H9 (cell line): ENCODE data around the gene RPS27L. TPM values are rescaled to one million over a fixed set of nuclear protein-coding genes. Genes with fewer than 3 reads are reported as not detected.
"Not testable (repeated sequence)": the region's sequence is repeated elsewhere in the genome, so short reads cannot be mapped to it uniquely, and the experiment has no call there.

Source experiments
- DNase-seq: peaks from one replicate; pipeline ENCODE4 v3.0.0-alpha.2; 2017
- H2AFZ ChIP-seq: one replicate; pipeline ENCODE4 v1.6.1; 2013; ENCODE audit warnings: mild to moderate bottlenecking, low read length, control low read depth, moderate library complexity
- H2AK5ac ChIP-seq: 2 replicates; pipeline ENCODE4 v1.6.1; 2013; ENCODE audit warnings: low read length, control low read depth, mixed read lengths; ENCODE audit not compliant: insufficient read length
- H2BK120ac ChIP-seq: one replicate; pipeline ENCODE4 v1.6.1; 2013; ENCODE audit warnings: low read depth, mild to moderate bottlenecking, low read length, control low read depth, inconsistent platforms; ENCODE audit not compliant: poor library complexity, severe bottlenecking
- H2BK12ac ChIP-seq: 2 replicates; pipeline ENCODE4 v1.6.1; 2013; ENCODE audit warnings: low read length, control low read depth, mixed read lengths, low read depth; ENCODE audit not compliant: insufficient read length
- H2BK15ac ChIP-seq: 2 replicates; pipeline ENCODE4 v1.6.1; 2013; ENCODE audit warnings: low read depth, low read length, control low read depth
- H2BK20ac ChIP-seq: one replicate; pipeline ENCODE4 v1.6.1; 2013; ENCODE audit warnings: low read depth, mild to moderate bottlenecking, low read length, control low read depth, inconsistent platforms; ENCODE audit not compliant: poor library complexity, severe bottlenecking
- H2BK5ac ChIP-seq: 2 replicates; pipeline ENCODE4 v1.6.1; 2013; ENCODE audit warnings: low read length, control low read depth, mixed read lengths; ENCODE audit not compliant: insufficient read length
- H3K14ac ChIP-seq: 2 replicates; pipeline ENCODE4 v1.6.1; 2013; ENCODE audit warnings: low read length, control low read depth; ENCODE audit not compliant: insufficient read depth
- H3K18ac ChIP-seq: 2 replicates; pipeline ENCODE4 v1.6.1; 2013; ENCODE audit warnings: low read depth, mild to moderate bottlenecking, mixed read lengths, low read length, control low read depth; ENCODE audit not compliant: insufficient read length
- H3K23ac ChIP-seq: 2 replicates; pipeline ENCODE4 v1.6.1; 2013; ENCODE audit warnings: low read length, control low read depth, mixed read lengths, low read depth; ENCODE audit not compliant: insufficient read length
- H3K23me2 ChIP-seq: 2 replicates; pipeline ENCODE4 v1.6.1; 2013; ENCODE audit warnings: low read depth, mild to moderate bottlenecking, mixed read lengths, low read length, control low read depth; ENCODE audit not compliant: insufficient read length, poor library complexity, severe bottlenecking
- H3K27ac ChIP-seq: 2 replicates; pipeline ENCODE4 v1.5.1; 2013; ENCODE audit warnings: low read length, control low read depth, mixed read lengths, low read depth; ENCODE audit not compliant: insufficient read length
- H3K27me3 ChIP-seq: 2 replicates; pipeline ENCODE4 v1.6.1; 2013; ENCODE audit warnings: low read length, control low read depth, inconsistent platforms; ENCODE audit not compliant: insufficient read depth
- H3K4ac ChIP-seq: 2 replicates; pipeline ENCODE4 v1.6.1; 2013; ENCODE audit warnings: low read depth, mild to moderate bottlenecking, control low read depth, inconsistent platforms, low read length, moderate library complexity
- H3K4me1 ChIP-seq: 2 replicates; pipeline ENCODE4 v1.6.1; 2013; ENCODE audit warnings: low read length, control low read depth, inconsistent platforms; ENCODE audit not compliant: insufficient read depth
- H3K4me2 ChIP-seq: 2 replicates; pipeline ENCODE4 v1.6.1; 2013; ENCODE audit warnings: low read length, control low read depth, mixed read lengths; ENCODE audit not compliant: insufficient read length, insufficient read depth
- H3K56ac ChIP-seq: 2 replicates; pipeline ENCODE4 v1.6.1; 2013; ENCODE audit warnings: low read depth, mild to moderate bottlenecking, mixed read lengths, low read length, control low read depth; ENCODE audit not compliant: insufficient read length
- H3K79me1 ChIP-seq: 2 replicates; pipeline ENCODE4 v1.6.1; 2013; ENCODE audit warnings: low read depth, mild to moderate bottlenecking, moderate library complexity, low read length, control low read depth, inconsistent platforms; ENCODE audit not compliant: insufficient read depth, poor library complexity, severe bottlenecking
- H3K79me2 ChIP-seq: 2 replicates; pipeline ENCODE4 v1.6.1; 2013; ENCODE audit warnings: low read length, control low read depth, inconsistent platforms; ENCODE audit not compliant: insufficient read depth
- H3K9ac ChIP-seq: 2 replicates; pipeline ENCODE4 v1.6.1; 2013; ENCODE audit warnings: low read length, control low read depth, mixed read lengths; ENCODE audit not compliant: insufficient read length; ENCODE audit errors: extremely low read depth
- H3K9me3 ChIP-seq: one replicate; pipeline ENCODE4 v1.6.1; 2013; ENCODE audit warnings: low read depth, low read length, inconsistent platforms; ENCODE audit not compliant: control insufficient read depth
- H3T11ph ChIP-seq: one replicate; pipeline ENCODE4 v1.6.1; 2013; ENCODE audit warnings: mild to moderate bottlenecking, low read length, control low read depth, inconsistent platforms
- H4K20me1 ChIP-seq: one replicate; pipeline ENCODE4 v1.6.1; 2013; ENCODE audit not compliant: control insufficient read depth, insufficient read length, insufficient read depth
- H4K5ac ChIP-seq: 2 replicates; pipeline ENCODE4 v1.6.1; 2013; ENCODE audit warnings: low read depth, mild to moderate bottlenecking, mixed read lengths, low read length, control low read depth; ENCODE audit not compliant: insufficient read length
- H4K8ac ChIP-seq: replicated peaks from 2 replicates; pipeline ENCODE4 v1.6.1; 2013; ENCODE audit warnings: low read length, control low read depth, mixed read lengths, low read depth; ENCODE audit not compliant: insufficient read length
- H4K91ac ChIP-seq: 2 replicates; pipeline ENCODE4 v1.6.1; 2013; ENCODE audit warnings: low read depth, mild to moderate bottlenecking, moderate library complexity, mixed read lengths, low read length, control low read depth; ENCODE audit not compliant: insufficient read length
- H3K27ac Mint-ChIP-seq, 3 experiments: 2 replicates in 2 of 3; 3 replicates in 1 of 3; pipeline ENCODE4 v1.8.0; 2020 to 2021; ENCODE audit warnings: mixed read lengths in 3 of 3, mild to moderate bottlenecking in 1 of 3, moderate library complexity in 1 of 3
- H3K27me3 Mint-ChIP-seq: 2 replicates; pipeline ENCODE4 v1.8.0; 2021; ENCODE audit warnings: low read depth, mild to moderate bottlenecking, moderate library complexity, mixed read lengths
- H3K36me3 Mint-ChIP-seq, 3 experiments: 2 replicates in 2 of 3; 3 replicates in 1 of 3; pipeline ENCODE4 v1.8.0; 2020 to 2021; ENCODE audit warnings: low read depth in 3 of 3, mixed read lengths in 3 of 3; ENCODE audit not compliant: insufficient read depth in 1 of 3
- H3K4me1 Mint-ChIP-seq, 2 experiments: 2 replicates each; pipeline ENCODE4 v1.8.0; 2020; ENCODE audit warnings: mixed read lengths in 2 of 2
- H3K4me3 Mint-ChIP-seq, 2 experiments: 2 replicates in 1 of 2; 3 replicates in 1 of 2; pipeline ENCODE4 v1.8.0; 2020 to 2021; ENCODE audit warnings: mild to moderate bottlenecking in 2 of 2, mixed read lengths in 2 of 2, moderate library complexity in 1 of 2
- H3K9me3 Mint-ChIP-seq, 2 experiments: 2 replicates in 1 of 2; 3 replicates in 1 of 2; pipeline ENCODE4 v1.8.0; 2020; ENCODE audit warnings: mild to moderate bottlenecking in 2 of 2, mixed read lengths in 2 of 2, moderate library complexity in 1 of 2
- WGBS: extraction: QIAGEN DNeasy Blood & Tissue Kit; methylation state at CpG from one replicate; pipeline ENCODE4 v1.1.7; 2013; ENCODE audit warnings: missing lambda C conversion rate, low lambda C conversion rate, mixed read lengths; ENCODE audit not compliant: insufficient read length; ENCODE audit errors: extremely low coverage; 5-methylcytosine and 5-hydroxymethylcytosine counted together
- total RNA-seq: library from RNA; stranded (reverse); gene quantifications from 2 replicates; pipeline ENCODE4 v1.2.1, GENCODE V29; 2021

Gene RPS27L
- total RNA-seq, 1 experiment from 2014 or later, result 180 TPM

GRCh38 chr15:63098901-63099300, 58.4 kb downstream of the RPS27L start:
- not testable (repeated sequence) for H4K20me1 ChIP-seq, H4K8ac ChIP-seq, H2BK15ac ChIP-seq, H3K79me1 ChIP-seq, H3K27me3 ChIP-seq, H3K18ac ChIP-seq, H3K27ac ChIP-seq, H3K56ac ChIP-seq, H3K4me3 Mint-ChIP-seq, H2BK120ac ChIP-seq, H2BK12ac ChIP-seq, H3K23me2 ChIP-seq, H3K14ac ChIP-seq, H3T11ph ChIP-seq, H3K27ac Mint-ChIP-seq, H2AFZ ChIP-seq, H3K4me1 ChIP-seq, H3K27me3 Mint-ChIP-seq, H3K4ac ChIP-seq, DNase-seq, H3K9me3 ChIP-seq, H2BK20ac ChIP-seq, H3K4me2 ChIP-seq, H3K79me2 ChIP-seq, H4K5ac ChIP-seq, H3K23ac ChIP-seq, H3K9ac ChIP-seq, H2AK5ac ChIP-seq, H2BK5ac ChIP-seq, H4K91ac ChIP-seq, H3K4me1 Mint-ChIP-seq
- peaks cover 8 to 17% of the 10 kb centered on the region in 2 experiments; a peak in 4 of 5 replicates for H3K9me3 Mint-ChIP-seq
- peaks cover 0 to 20% (median 3%) of the 10 kb centered on the region in 3 experiments; a peak in 3 of 7 replicates for H3K36me3 Mint-ChIP-seq
- WGBS, result no CpG with 5 or more reads among the region's 33 CpGs

Other genes with a start within 250 kb of the RPS27L start
- gene TPM1, start 114.7 kb downstream of the RPS27L start, total RNA-seq, result 731 and 748 TPM in 2 replicates
- 10.3 and 10.6 TPM in 2 replicates for gene LACTB, start 35.6 kb downstream of the RPS27L start, total RNA-seq
- 32.2 and 33.8 TPM in 2 replicates for gene RAB8B, start 32.1 kb upstream of the RPS27L start, total RNA-seq
- gene APH1B, start 120.1 kb upstream of the RPS27L start, total RNA-seq, result 20.9 and 22.9 TPM in 2 replicates
- 0.42 and 0.68 TPM in 2 replicates for gene CA12, start 224.4 kb upstream of the RPS27L start, total RNA-seq